NCI-H82 (cell line): Measurements from ENCODE around the gene SNX25.
"Not testable (repeated sequence)": the region's sequence is repeated elsewhere in the genome, so short reads cannot be mapped to it uniquely, and the experiment has no call there.

Source experiments
- DNase-seq: peaks from one replicate; lab custom pipeline; 2025; lab: John Stamatoyannopoulos, UW

Gene SNX25

DNA sequence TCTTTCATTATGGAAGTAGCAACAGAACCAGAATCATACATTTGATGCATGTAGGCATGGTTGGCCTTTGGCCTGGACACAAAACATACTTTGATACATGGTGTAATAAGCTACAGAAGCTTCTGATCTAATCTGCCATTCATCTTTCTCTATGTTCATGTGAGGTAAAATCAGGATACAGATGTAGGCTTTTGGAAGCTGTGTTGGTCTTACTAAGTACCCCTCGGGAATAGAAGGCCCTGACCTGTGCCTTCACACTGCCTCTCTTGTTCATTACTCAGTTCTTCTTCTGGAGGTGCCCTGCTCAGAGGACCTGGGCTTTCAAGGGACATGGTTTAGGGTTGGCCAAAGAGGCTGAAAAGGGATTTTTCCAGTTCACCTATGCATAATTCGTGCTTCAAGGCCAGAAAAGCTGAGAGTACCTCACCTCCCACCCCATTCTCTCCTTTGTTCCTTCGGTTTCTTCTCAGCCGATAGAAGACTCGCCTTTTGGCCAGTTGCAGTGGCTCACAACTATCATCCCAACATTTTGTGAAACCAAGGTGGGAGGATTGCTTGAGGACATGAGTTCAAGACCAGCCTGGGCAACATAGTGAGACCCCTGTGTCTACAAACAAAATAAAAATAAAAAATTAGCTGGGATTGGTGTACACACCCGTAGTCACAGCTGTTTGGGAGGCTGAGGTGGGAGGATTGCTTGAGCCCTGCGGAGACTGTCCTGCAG is 25.9 kb downstream of the SNX25 start:
- DNase-seq = no peak

DNA sequence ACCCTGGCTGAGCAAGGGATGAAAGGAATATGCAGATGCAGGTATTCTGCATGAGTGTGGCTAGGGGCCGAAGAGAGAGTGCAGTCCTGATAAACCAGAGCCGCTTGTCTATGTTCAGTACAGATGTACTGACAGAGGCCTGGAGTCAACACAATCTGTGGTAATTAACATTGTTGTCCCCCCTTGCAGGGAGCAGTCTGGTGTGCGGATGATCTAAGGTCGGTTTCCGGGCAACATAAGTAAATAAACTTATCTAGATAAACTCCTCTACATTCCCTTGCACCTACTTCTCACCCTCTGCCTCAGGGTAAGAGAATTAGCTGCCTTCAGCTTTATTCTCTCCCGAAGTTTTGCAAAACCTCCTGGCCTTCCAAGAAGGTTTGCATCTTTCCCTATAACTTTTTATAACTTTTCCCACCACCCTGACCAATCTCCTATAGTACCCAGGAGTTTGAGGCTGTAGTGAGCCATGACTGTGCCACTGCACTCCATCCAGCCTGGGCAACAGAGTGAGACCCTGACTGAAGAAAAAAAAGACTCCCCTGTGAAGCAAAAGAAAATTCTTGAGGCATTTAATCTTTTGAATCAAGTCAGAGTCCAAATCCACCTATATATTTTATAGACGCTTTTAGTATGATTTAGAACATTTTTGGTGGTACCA is 26.6 kb downstream of the SNX25 start:
- peak; percentile 39 for DNase-seq

DNA sequence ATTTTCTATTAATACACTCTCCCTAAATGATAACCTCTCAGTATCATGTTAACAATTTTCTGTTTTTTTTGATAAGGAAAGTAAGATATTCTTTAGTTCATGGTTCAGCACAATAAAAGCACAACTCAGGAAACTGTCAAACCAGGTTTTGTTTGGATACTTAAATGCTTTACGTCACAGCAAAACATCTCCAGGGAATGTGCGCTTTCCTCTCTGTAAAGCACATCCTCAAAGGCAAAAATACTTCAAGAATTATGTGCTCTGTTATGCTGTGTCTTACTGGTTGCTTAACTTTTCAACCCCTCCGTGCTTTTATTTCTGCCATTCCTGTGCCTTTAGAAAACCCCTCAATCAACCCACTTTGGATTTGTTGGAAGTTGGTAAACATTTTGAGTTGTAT is 27.8 kb downstream of the SNX25 start:
- no peak for DNase-seq

DNA sequence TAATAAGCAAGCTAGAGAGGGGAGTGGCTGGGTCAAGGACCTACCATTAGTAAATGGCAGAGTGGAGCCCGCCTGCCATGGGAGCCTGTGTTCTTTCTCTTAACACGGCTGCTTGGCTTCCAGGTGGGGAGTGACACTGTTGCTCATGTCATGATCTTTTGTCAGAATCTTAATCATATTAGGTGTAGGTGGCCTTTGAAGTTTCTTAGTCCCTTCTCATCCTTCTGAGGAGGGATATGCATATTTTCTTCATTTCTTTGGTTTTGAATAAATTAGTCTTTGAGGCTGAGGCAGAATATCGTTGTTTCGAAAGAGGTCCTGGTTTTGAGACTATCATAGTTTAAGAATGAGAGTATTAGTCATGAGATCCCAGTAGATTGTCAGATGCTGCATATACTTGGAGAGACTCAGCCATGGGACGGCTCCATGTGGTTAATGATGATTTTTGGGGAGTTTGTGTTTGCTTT is 28.9 kb downstream of the SNX25 start:
- no peak for DNase-seq

DNA sequence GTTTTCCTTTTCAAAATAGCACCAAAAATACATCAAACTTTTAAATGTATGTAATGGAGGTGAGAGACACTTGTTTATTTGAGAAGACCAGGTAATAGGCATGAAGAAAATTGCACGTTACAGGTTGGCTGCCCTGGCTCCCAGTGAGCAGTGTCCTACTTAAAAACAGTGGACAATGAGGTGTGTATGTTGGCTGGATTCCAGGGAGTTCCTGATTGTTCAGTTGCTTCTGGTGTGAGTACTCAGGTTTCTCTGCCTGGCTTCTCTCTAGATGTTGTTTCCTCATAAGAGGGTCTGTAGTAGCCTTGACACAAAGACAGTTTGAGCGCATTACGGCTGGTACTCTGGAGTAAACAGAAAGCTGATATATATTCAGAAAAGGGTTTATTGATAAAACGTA is 29.4 kb downstream of the SNX25 start:
- no peak for DNase-seq

DNA sequence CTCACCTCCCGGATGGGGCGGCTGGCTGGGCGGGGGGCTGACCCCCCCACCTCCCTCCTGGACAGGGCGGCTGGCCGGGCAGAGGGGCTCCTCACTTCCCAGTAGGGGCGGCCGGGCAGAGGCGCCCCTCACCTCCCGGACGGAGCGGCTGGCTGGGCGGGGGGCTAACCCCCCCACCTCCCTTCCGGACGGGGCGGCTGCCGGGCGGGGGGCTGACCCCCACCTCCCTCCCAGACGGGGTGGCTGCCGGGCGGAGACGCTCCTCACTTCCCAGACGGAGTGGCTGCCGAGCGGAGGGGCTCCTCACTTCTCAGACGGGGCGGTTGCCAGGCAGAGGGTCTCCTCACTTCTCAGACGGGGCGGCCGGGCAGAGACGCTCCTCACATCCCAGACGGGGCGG is 31.1 kb downstream of the SNX25 start:
- DNase-seq = not testable (repeated sequence)

DNA sequence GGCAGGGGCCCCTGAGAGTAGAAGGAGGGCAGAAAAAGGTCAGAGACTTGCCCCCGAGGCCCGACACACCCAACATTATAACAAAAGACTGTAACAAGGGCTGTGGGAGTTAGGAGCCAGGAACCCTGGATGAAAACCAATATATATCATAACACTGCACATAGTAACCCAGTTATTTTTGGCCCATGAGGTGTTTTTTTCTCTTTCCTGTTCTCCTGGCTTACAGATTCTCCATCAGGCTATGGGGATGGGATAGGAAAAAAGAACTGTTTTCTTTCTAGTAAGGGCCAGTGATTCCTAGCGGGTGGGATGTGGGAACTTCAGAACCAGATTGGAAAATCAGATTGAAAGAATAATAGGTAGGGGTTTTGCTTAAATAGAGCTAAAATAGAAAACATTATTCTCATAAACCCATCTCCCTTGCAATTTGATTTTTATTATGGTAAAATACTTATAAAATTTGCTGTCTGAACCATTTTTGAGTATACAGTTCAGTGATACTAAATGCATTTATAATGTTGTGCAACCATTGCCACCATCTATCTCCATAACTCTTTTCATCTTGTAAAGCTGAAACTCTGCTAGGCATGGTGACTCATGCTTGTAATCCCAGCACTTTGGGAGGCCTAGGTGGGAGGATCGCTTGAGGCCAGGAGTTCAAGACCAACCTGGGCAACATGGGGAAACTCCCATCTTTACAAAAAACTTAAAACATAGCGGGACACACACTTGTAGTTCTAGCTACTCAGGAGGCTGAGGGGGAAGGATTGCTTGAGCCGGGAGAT is 33.5 kb downstream of the SNX25 start:
- no peak for DNase-seq

DNA sequence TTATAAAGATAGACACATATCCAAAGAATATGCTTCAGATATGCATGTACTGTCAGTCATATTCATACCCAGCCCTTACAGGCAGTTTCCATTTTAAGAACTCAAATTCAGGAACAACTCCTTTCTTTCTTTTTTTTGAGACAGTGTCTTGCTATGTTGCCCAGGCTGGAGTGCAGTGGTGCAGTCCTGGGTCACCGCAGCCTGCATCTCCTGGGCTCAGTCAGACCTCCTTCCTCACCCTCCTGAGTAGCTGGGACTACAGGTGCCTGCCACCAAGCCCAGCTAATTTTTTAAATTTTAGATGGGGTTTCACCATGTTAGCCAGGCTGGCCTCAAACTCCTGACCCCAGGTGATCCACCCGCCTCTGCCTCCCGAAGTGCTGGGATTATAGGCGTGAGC is 34.5 kb downstream of the SNX25 start:
- DNase-seq = no peak

DNA sequence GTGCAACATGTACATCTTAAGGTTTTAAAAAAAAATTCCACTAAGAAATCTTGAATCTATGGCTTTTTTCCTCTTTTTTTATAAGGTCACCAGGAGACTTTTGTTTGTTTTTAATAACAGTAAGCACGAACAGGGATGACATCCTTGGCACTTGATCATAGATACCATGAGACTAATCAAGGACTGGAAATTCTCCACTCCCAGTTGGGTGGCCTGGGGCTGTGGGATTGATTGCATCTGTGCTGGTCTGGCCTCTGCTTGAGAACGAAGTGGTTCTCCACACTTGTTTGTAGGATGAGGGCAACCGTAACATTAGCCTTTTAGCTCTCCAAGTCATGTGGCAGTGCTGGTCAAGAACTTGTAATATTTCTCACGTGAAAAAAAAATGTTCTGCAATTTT is 35.4 kb downstream of the SNX25 start:
- no peak for DNase-seq

DNA sequence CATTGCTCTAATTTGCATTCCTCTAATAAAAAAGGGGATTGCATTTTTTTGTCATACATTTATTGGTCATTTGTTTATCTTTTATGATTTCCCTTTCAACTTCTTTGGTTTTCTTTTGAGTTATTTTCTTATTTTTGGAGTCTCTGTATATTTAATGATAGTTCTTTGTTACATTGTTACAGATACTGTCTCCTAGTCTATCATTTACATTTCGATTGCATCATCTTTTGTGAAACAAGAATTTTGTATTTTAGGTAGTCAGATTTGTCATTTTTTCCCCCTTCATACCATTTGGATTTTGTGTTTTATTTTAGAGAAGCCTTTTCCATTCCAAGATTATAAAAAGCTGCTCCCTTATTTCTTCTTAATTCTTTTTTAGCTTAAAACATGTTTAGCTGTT is 37.1 kb downstream of the SNX25 start:
- DNase-seq = no peak

DNA sequence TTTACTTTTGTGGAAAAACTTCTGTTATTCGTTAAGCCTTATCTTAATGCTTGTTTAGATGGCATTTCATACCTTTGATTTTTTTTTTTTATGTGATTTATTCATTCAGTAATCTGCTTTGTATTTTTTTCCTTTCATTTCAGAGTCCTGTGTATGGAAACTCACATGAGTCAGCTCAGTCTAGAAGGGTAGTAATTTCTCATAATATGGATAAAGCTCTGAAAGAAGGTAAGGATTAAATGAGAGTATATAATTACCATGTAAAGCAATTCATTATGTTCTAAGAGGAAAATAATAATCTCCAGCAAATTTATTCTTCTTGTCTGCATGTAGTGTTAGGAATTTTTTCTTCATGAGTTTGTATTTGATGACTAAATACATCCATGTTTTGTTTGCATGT is 37.8 kb downstream of the SNX25 start:
- DNase-seq = no peak

DNA sequence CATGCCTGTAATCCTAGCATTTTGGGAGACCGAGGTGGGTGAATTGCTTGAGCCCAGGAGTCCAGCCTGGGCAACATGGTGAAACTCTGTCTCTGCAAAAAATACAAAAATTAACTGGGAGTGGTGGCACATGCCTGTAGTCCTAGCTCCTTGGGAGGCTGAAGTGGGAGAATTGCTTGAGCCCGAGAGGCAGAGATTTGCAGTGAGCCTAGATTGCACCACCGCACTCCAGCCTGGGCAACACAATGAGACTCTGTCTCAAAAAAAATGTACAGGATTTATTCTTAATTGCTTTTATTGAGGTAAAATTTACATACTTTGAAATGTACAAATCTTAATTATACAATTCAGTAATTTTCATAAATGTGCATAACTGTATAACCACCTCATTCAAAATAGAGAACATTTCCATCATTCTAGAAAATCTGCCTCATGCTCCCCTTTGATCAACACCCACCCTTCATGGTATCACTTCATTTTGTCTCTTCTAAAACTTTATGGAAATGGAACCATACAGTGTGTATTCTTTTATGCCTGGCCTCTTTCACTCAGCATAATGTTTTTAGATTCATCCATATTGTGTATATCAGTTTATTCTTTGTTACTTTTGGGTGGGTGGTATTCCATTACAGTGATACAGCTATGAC is 39.1 kb downstream of the SNX25 start:
- no peak for DNase-seq

DNA sequence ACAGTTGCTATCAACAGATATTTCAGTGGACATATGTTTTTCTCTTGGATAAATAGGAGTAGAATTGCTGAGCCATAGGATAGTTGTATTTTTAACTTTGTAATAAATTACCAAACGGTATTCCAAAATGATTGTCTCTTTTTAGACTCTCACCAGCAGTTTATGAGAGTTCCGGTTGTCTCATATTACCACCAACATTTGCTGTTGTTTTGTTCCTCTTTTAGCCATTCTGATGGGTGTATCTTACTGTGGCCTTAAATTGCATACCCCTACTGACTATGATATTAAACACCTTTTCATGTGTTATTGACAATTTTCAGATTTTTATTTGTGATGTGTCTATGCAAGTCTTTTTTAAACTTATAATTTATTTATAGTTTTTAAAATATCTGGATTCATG is 39.7 kb downstream of the SNX25 start:
- DNase-seq = no peak

DNA sequence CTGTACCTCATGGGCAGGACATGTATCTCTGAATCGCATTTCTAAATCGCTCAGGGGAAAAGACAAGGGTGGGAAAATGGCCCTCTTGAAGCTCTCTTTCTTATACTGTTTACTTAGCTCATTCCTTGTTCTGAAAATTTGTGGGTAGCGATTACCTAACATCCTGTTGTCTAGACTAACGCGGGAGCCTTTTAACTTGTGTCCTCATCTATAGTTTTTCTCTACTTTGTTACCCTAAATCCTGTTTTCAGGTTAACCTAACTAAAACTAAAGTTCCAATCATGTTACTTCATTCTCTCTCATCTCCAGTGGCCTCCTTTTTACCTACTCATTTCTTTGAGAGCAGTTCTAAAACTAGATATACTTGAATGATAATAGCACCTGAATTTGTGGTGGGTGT is 45.0 kb downstream of the SNX25 start:
- no peak for DNase-seq

DNA sequence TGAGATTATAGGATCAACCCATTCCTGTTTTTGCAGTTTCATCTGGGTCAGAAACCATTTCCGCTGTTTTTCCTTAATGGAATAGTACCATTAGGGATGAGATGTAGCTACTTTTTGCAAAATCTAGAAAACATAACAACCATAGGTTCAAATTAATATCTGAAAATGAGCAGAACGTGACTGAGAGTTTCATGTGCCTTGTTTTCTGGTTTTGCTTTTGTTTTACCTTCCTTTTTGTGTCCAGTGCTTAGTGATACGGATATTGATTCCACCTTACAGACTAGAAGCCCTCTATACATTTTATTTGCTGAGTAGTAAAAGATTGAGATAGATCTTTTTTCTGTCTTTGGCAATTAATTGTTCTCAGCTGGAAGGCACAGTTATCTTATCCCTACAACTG is 46.5 kb downstream of the SNX25 start:
- no peak for DNase-seq

DNA sequence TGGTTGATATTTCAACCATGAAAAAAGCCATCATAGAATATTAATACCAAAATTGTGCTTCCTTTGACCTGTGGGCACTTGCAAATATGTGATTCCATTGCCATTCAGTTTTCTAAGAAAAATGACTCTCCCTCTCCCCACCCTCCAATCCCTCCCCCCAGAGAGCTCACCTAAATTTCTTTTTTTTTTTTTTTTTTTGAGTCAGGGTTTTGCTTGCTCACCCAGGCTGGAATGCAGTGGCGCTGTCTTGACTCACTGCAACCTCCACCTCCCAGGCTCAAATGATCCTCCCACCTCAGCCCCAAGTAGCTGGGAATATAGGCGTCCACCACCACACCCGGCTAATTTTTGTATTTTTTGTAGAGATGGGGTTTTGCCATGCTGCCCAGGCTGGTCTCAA is 47.0 kb downstream of the SNX25 start:
- DNase-seq = no peak

DNA sequence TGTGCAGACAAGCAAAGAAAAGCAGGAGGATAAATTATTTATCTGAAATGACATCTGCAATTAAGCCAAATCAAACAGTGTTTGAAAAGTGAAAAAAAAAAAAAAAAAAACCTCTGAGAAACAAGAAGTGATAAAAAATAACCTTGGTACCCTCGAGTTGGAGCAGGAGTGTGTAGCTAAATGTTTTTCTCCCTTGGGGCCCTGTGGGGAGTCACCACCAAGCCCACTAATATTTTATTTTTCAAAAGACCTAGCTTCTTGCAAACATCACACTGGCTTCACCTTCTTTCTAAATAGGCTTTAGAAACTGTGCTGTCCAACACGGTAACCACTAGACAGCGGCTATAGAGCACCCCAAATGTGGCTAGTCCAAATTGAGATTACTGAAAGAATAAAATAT is 47.7 kb downstream of the SNX25 start:
- no peak for DNase-seq

DNA sequence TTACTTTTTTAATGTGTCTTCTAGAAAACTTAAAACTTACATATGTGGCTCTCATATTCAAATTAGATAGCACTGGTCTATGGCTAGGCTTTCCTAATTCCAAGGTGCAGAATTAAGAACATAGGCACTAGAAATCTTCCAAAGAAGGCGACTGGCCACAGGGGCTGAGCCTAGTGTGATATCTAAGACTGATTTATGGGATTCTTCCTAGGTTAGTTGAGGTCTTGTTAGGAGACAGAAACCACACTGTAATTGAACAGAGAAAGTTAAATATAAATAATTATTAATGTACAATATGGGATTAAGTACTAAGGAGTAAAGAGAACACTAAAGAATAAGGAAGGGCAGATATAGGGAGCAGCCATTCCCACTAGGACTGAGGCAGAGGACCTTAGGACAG is 48.3 kb downstream of the SNX25 start:
- peak; percentile 11 for DNase-seq

DNA sequence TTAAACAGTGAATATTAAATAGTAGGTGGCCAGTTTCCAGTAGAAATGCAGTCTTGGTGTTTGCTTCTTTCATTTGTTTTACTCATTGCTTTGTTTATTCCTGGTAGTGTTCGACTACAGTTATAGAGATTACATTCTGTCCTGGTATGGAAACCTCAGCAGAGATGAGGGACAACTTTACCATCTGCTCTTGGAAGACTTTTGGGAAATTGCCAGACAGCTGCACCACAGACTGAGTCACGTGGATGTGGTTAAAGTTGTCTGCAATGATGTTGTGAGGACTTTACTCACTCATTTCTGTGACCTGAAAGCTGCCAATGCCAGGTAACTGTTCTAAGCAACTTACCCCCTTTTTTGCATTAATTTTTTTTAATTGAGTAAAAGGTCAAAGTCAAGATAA is 49.3 kb downstream of the SNX25 start:
- DNase-seq = peak; percentile 59

DNA sequence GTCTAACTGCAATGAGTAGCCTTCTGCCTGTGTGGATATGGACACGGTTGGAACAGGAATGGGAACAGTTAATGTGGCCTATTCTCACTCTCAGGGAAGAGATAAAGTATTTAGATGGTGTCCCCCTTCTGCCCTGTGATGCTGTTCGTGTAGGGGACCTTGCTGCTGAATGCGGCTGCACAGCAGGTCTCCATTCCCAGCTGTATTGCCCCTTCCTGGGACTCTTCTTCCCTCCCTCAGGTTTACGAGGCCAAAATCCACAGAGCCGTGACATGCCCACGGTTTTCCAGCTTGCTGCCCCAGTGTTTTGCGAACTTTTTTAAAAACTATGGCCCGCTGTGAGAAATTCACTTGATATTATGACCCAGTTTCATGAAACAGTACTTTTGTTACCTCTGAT is 50.3 kb downstream of the SNX25 start:
- no peak for DNase-seq

DNA sequence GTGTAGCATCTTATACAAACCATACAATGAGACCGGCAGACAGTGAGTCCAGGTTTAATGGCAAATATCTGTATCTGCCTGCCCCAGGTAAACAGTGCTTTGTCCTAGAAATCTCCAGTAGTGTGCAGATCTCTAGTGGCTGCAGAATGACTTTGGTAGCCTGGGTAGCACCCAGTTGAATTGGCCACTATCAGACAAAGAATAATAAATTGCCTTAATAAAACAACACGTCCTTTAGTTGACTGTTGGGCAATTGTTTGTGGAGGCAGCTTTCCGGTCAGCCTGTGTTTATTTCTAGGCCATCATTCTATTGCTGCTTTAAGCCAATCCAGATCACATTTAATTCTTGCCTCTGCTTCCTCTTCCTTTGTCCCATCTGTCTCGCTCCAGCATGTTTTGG is 52.5 kb downstream of the SNX25 start:
- DNase-seq = no peak

DNA sequence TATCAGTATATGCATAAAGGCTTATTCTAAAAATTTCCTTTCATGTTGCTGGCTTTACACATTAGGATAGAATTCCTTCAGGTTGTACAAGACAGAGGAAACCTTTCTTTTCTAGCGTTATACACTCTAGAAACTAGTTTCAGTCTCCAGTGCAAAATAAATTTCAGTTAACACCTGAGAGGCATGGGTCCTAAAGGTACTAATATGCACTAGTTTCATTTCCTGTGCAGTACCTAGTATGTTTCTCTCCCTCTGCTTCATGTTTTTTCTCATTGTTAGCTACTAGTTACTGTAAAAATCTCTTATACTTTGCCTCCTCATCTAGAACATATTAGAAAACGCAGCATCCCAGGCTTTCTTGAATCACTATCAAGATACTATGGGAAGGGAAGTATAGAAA is 54.0 kb downstream of the SNX25 start:
- DNase-seq = no peak

DNA sequence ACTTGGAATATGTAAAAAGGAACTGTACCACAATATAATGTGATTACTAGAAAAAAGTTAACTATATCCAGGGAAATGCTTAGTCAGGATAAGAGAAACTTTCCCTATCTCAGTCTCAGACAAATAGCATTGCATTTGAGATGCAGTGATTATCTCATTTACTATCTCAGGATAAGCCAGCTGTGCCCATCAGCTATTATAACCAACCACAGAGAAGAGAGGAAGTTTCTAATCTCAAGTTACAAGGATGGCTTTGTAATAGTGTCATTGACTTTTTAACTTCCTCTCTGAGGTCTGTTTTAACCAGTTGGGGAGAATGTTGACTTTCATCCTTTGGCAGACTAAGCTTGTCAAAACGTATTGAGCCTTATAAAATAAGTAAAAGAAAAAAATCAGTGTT is 56.5 kb downstream of the SNX25 start:
- DNase-seq = peak; percentile 10
